ENCODE results near the gene DNAH10.

DNAH10 gene

GRCh38 chr12:123845881-123846280, 83.8 kb downstream of the DNAH10 start:
- no peak for DNase-seq

- no peak for DNase-seq
Observed at GRCh38 chr12:123846340-123846739, 84.2 kb downstream of the DNAH10 start.

GRCh38 chr12:123847019-123847418, 84.9 kb downstream of the DNAH10 start:
- DNase-seq, result no peak

GRCh38 chr12:123847876-123848275, 85.8 kb downstream of the DNAH10 start:
- no peak for DNase-seq

- DNase-seq, result no peak
Observed at GRCh38 chr12:123849517-123849916, 87.4 kb downstream of the DNAH10 start.

- DNase-seq, result no peak
Observed at GRCh38 chr12:123850246-123851134, 88.4 kb downstream of the DNAH10 start.

- no peak for DNase-seq
Observed at GRCh38 chr12:123853396-123854070, 91.4 kb downstream of the DNAH10 start.

- DNase-seq, result no peak
Observed at GRCh38 chr12:123854232-123854631, 92.1 kb downstream of the DNAH10 start.

- DNase-seq, result no peak
Observed at GRCh38 chr12:123854918-123855317, 92.8 kb downstream of the DNAH10 start.

- DNase-seq, result no peak
Observed at GRCh38 chr12:123856681-123857080, 94.6 kb downstream of the DNAH10 start.

- DNase-seq, result no peak
Observed at GRCh38 chr12:123858176-123858575, 96.1 kb downstream of the DNAH10 start.

- DNase-seq, result no peak
Observed at GRCh38 chr12:123859035-123859434, 96.9 kb downstream of the DNAH10 start.

GRCh38 chr12:123860377-123860776, 98.3 kb downstream of the DNAH10 start:
- no peak for DNase-seq

GRCh38 chr12:123861392-123861791, 99.3 kb downstream of the DNAH10 start:
- no peak for DNase-seq

- no peak for DNase-seq
Observed at GRCh38 chr12:123867141-123867540, 105.0 kb downstream of the DNAH10 start.

- no peak for DNase-seq
Observed at GRCh38 chr12:123868791-123869190, 106.7 kb downstream of the DNAH10 start.

GRCh38 chr12:123873793-123874192, 111.7 kb downstream of the DNAH10 start:
- DNase-seq, result no peak

- no peak for DNase-seq
Observed at GRCh38 chr12:123877968-123878367, 115.9 kb downstream of the DNAH10 start.

GRCh38 chr12:123879101-123879500, 117.0 kb downstream of the DNAH10 start:
- DNase-seq, result no peak

- no peak for DNase-seq
Observed at GRCh38 chr12:123879691-123880090, 117.6 kb downstream of the DNAH10 start.

GRCh38 chr12:123882161-123882705, 120.1 kb downstream of the DNAH10 start:
- no peak for DNase-seq

- DNase-seq, result no peak
Observed at GRCh38 chr12:123886258-123886657, 124.2 kb downstream of the DNAH10 start.

GRCh38 chr12:123886931-123887582, 125.0 kb downstream of the DNAH10 start:
- DNase-seq, result no peak

Measured in activated CD8-positive, alpha-beta memory T cell treated with anti-CD3 and anti-CD28 coated beads for 24 hours (primary cell).